Heart right ventricle (tissue), 16 donors: ENCODE measurements around the gene CARD9. TPM values are rescaled to one million over a fixed set of nuclear protein-coding genes. Genes with fewer than 3 reads are reported as not detected.
A peak's percentile ranks its signal among the peaks of the same experiment; 100 is the strongest.

Experiments used
- ATAC-seq, 8 donors: fragments of 200-7000 bp; cut with Tn5 transposase; one replicate each; pipeline ENCODE4 v1.9.1; 2020; ENCODE audit warnings: mild to moderate bottlenecking in 8 of 8, moderate library complexity in 8 of 8, moderate number of reproducible peaks in 1 of 8
- DNase-seq, 2 donors: peaks; one replicate each; pipeline ENCODE4 v3.0.0-alpha.2; 2020
- H3K27ac ChIP-seq, 10 donors: fragments of 200-600 bp; sonication (generic) in 2 of 10; one replicate each; pipeline versions ENCODE4 v1.5.0 to v1.8.0; 2020 to 2022; ENCODE audit warnings: mild to moderate bottlenecking in 3 of 10
- H3K27me3 ChIP-seq, 7 donors: fragments of 200-600 bp; one replicate each; pipeline ENCODE4 v1.8.0; 2021 to 2022; ENCODE audit warnings: mild to moderate bottlenecking in 2 of 7
- H3K36me3 ChIP-seq, 9 donors: fragments of 200-600 bp; sonication (generic) in 1 of 9; one replicate each; pipeline versions ENCODE4 v1.5.0 to v1.8.0; 2020 to 2022; ENCODE audit warnings: mild to moderate bottlenecking in 2 of 9
- H3K4me1 ChIP-seq, 9 donors: fragments of 200-600 bp; sonication (generic) in 1 of 9; one replicate each; pipeline versions ENCODE4 v1.5.0 to v1.8.0; 2020 to 2022; ENCODE audit warnings: mild to moderate bottlenecking in 4 of 9
- H3K4me3 ChIP-seq, 10 donors: fragments of 200-600 bp; sonication (generic) in 2 of 10; one replicate each; pipeline versions ENCODE4 v1.5.0 to v1.8.0; 2020 to 2022; ENCODE audit warnings: mild to moderate bottlenecking in 7 of 10, moderate library complexity in 2 of 10
- H3K9me3 ChIP-seq, 11 donors: fragments of 200-600 bp in 10 of 11; sonication (generic) in 2 of 11; one replicate each; pipeline versions ENCODE4 v1.5.0 to v1.8.0; 2013 to 2022; ENCODE audit warnings: mild to moderate bottlenecking in 2 of 11, control low read depth in 1 of 11, moderate library complexity in 1 of 11
- WGBS, 2 donors: extraction: QIAGEN DNeasy Blood & Tissue Kit; methylation state at CpG; one replicate each; pipeline ENCODE4 v1.1.7; 2013; ENCODE audit warnings: inconsistent platforms in 1 of 2; 5-methylcytosine and 5-hydroxymethylcytosine counted together
- intact Hi-C, 10 donors: fragments of 100-400 bp; cut with DNase I; formaldehyde crosslinking; loops; one replicate each; pipeline versions ENCODE4 v1.11.1 to v1.14.2; 2022
- long read RNA-seq, 3 donors: library from polyadenylated mRNA; unstranded; transcript quantifications; one replicate each; pipeline ENCODE4 v2.0.0, GENCODE V29; 2020 to 2021
- polyA plus RNA-seq, 2 donors: library from polyadenylated mRNA; stranded (reverse); fragments of 200-250 nt; gene quantifications; one replicate each; pipeline ENCODE4 v1.2.3, GENCODE V29; 2013
- total RNA-seq, 10 donors: library from RNA; stranded (reverse); fragmentation: NEBNext Ultra II Directional in 3 of 10; extraction: Animal tissue kit (Norgen Biotek cat#: 25700) in 3 of 10; gene quantifications; one replicate each; pipeline versions ENCODE4 v1.2.1 to v1.2.4, GENCODE V29; 2021 to 2023
- TF ChIP-seq, protein P1 (sequence below), 9 donors: fragments of 200-600 bp; sonication (generic) in 2 of 9; IDR thresholded peaks; one replicate each; pipeline versions ENCODE4 v1.5.0 to v1.8.0; 2021 to 2022; ENCODE audit warnings: antibody characterized with exemption in 9 of 9, mild to moderate bottlenecking in 5 of 9, moderate library complexity in 1 of 9
- donor health status: Arrhythmogenic right ventricular cardiomyopathy.
- donor health status: ischemic (EF 13 %, LVEDD 7.1; RV severe dilation, severe dysfunction).
- donor health status: healthy with polysubstance abuse.
- donor health status: DM: no; HTN: yes; CAD: no.
- donor health status: DM: no; HTN: no; CAD: no.
- donor health status: ischemic (EF 25% LVEDD 6.9; RV normal size, moderate dysfunction).
- donor health status: ischemic (EF 25% LVEDD 5.7; RV mildly dilated, moderate dysfunction).
- donor health status: healthy.
- donor health status: DM: yes; HTN: yes; CAD: no.
- donor health status: Ischemic cardiomyopathy.
- donor health status: ischemic (EF 35%, LVEDD 5.7; RV mildly dilated, moderate dysfunction).
- donor health status: nonischemic (EF 11% LVEDD 7.7; RV severe dilation, severe dysfunction).
- donor health status: DM: yes; HTN: yes; CAD: no.
- donor health status: PGD.
- donor health status: ischemic (EF 29% LVEDD 5.4; RV normal size, mild dysfunction).
- donor health status: nonischemic (EF 23%, LVEDD 6.1; RV moderate dilation, normal function).

CARD9 gene
- 1 to 10 TPM in 5 of 10 donors, under 1 TPM in 4, not detected in 1; 0.21 to 2.0 (median 1.1) TPM for total RNA-seq
- polyA plus RNA-seq, result 1 to 10 TPM; 1.3 to 1.6 TPM
- long read RNA-seq, donor 1, partial matches to known transcripts, result 0 of 3 reads
- long read RNA-seq, donor 1, other reads (novel, unspliced or antisense), result 2 of 3 reads
- long read RNA-seq, donor 2, partial matches to known transcripts, result 2 of 4 reads
- long read RNA-seq, donor 2, other reads (novel, unspliced or antisense), result 1 of 4 reads
- long read RNA-seq, donor 3, result 0 reads

DNA sequence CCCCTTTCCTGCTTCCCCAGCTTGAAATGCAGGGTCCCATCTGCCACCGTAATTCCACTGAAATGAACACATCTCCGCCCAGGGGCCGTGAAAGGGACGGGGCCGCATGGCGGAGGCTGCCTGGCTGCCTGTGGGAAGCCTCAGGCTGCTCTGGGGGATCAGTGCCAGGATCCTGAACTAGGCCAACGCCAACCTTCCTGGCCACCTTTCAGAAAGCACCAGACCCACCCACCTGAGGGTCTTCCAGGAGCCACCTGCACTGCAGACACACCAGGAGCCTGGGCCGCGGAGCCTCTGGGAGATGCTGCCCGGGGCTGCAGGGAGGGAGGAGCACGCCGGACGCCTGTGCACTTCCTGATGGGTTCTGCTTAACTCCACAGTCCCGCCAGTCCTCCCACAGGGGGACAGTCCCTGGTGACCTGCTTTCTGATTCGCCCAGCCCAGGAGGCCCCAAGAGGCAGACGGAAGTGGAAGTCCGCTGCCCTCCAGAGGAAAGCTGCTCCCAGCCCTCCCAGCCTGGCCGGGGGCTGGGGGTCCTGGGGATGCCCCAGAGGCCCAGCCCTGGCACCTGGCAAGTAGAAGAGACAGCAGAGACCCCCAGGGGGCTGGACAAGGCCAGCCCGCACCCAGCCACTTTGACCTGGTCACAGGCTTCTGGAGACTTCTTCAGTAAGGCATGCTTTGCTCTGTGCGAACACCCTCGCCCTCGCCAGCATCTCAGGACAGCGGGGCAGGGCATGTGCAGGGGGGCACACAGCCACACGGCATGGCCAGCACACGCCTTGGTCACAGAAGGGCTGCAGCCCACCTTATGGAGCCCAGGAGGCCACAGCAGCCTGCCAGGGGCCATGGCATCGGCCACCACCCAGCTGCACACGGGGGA lies at the start of gene CARD9:
Gene CARD9 (minus strand): TSS at position 370 of the 883 bp plus-strand sequence. CDS start 1,591 bp downstream, outside the sequence.
- DNase-seq (no peak), ATAC-seq (peak in 7 of 8 donors; percentile 21 to 56 (median 38))
- Histone ChIP-seq H3K9me3 (no peaks in the 10 kb centered on the region), H3K4me1 (peaks cover 0 to 32% (median 6%) of the 10 kb centered on the region in 9 donors), H3K27ac (peak within 1 kb of the TSS in 1 of 10 donors; percentile 72), H3K4me3 (peak within 1 kb of the TSS in 7 of 10 donors; percentile 1 to 55 (median 29)), H3K27me3 (no peaks in the 10 kb centered on the region), H3K36me3 (peaks cover 0 to 25% (median 0%) of the 10 kb centered on the region in 9 donors)
- TF ChIP-seq, protein P1, sequence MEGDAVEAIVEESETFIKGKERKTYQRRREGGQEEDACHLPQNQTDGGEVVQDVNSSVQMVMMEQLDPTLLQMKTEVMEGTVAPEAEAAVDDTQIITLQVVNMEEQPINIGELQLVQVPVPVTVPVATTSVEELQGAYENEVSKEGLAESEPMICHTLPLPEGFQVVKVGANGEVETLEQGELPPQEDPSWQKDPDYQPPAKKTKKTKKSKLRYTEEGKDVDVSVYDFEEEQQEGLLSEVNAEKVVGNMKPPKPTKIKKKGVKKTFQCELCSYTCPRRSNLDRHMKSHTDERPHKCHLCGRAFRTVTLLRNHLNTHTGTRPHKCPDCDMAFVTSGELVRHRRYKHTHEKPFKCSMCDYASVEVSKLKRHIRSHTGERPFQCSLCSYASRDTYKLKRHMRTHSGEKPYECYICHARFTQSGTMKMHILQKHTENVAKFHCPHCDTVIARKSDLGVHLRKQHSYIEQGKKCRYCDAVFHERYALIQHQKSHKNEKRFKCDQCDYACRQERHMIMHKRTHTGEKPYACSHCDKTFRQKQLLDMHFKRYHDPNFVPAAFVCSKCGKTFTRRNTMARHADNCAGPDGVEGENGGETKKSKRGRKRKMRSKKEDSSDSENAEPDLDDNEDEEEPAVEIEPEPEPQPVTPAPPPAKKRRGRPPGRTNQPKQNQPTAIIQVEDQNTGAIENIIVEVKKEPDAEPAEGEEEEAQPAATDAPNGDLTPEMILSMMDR (IDR thresholded peaks at IDR 0.05), result no peak
- intact Hi-C loops, result no loop called here
- 67 to 68% methylated on average over 27 of the region's 27 CpGs for WGBS, 2 donors

GRCh38 chr9:136422876-136423275 lies 49.4 kb upstream of the CARD9 start:
- Histone ChIP-seq H3K9me3 (no peaks in the 10 kb centered on the region), H3K27ac (no peak overlapping the region), H3K4me3 (no peak overlapping the region), H3K27me3 (no peaks in the 10 kb centered on the region), H3K4me1 (no peaks in the 10 kb centered on the region), H3K36me3 (peaks cover 4 to 90% (median 58%) of the 10 kb centered on the region in 9 donors)
- DNase-seq (no peak), ATAC-seq (no peak)
- TF ChIP-seq, protein P1 (IDR thresholded peaks at IDR 0.05), result no peak
- 94 to 95% methylated on average over 26 of the region's 26 CpGs for WGBS, 2 donors
- intact Hi-C loops, result no loop called here

DNA sequence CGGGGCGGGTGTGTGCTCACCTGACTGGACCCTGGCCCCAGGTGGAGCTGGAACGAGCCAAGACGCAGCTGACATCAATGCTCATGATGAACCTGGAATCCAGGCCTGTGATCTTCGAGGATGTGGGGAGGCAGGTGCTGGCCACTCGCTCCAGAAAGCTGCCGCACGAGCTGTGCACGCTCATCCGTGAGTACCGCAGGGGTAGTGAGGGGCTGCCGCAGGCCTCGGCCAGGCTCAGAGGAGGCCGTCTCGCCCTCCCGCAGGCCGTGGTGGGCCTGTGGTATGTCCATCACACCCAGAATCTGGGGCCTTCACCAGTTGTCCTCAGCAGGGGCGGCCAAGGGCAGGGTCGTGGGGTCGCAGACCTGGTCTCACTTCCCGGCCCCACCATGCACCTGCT lies 48.3 kb upstream of the CARD9 start:
- WGBS, 2 donors, result 90 to 93% methylated on average over 21 of the region's 21 CpGs
- Histone ChIP-seq H3K27ac (no peak overlapping the region), H3K9me3 (no peaks in the 10 kb centered on the region), H3K36me3 (peaks cover 4 to 95% (median 69%) of the 10 kb centered on the region in 9 donors), H3K4me3 (no peak overlapping the region), H3K27me3 (no peaks in the 10 kb centered on the region), H3K4me1 (no peaks in the 10 kb centered on the region)
- TF ChIP-seq, protein P1 (IDR thresholded peaks at IDR 0.05), result no peak
- intact Hi-C loops, result no loop called here
- ATAC-seq (no peak), DNase-seq (no peak)

GRCh38 chr9:136419092-136419420 lies 45.6 kb upstream of the CARD9 start:
- DNase-seq (no peak), ATAC-seq (no peak)
- Histone ChIP-seq H3K4me1 (no peaks in the 10 kb centered on the region), H3K27ac (no peak overlapping the region), H3K27me3 (no peaks in the 10 kb centered on the region), H3K9me3 (no peaks in the 10 kb centered on the region), H3K4me3 (no peak overlapping the region), H3K36me3 (peaks cover 4 to 100% (median 79%) of the 10 kb centered on the region in 9 donors)
- TF ChIP-seq, protein P1 (IDR thresholded peaks at IDR 0.05), result no peak
- WGBS, 2 donors, result 94 to 95% methylated on average over 12 of the region's 12 CpGs
- intact Hi-C loops, result no loop called here
